K562 treated with DMSO at 1 percent for 24 hours (cell line): ENCODE measurements around the gene SCG3. TPM values are rescaled to one million over a fixed set of nuclear protein-coding genes. Genes with fewer than 3 reads are reported as not detected.

ENCODE experiments used
- total RNA-seq: library from RNA; unstranded; fragments of 300-600 nt; gene quantifications from 2 replicates; pipeline ENCODE4 v1.2.3, GENCODE V29; 2022; ENCODE audit warnings: low read depth; ENCODE audit not compliant: insufficient read depth

SCG3 gene
- 7.6 and 10.4 TPM in 2 replicates for total RNA-seq

GRCh38 chr15:51681303-51681963 is at the start of gene SCG3:
Gene SCG3, plus strand, starts transcription at chr15:51681503. Its CDS starts 253 bp downstream, at chr15:51681756.

GRCh38 chr15:51737522-51738305 is 56.4 kb downstream of the SCG3 start, which contains the start of gene LYSMD2:
Gene LYSMD2, minus strand, starts transcription at chr15:51737655. Its CDS starts 33 bp downstream, at chr15:51737622.

GRCh38 chr15:51750792-51751696 is 69.7 kb downstream of the SCG3 start, which contains the start of gene TMOD2:
Gene TMOD2, plus strand, starts transcription at chr15:51751597. Its CDS starts 14,845 bp downstream, at chr15:51766442.

Other genes starting within 250 kb of the SCG3 start
- gene DMXL2, start 58.7 kb upstream of the SCG3 start, total RNA-seq = 36.2 and 38.1 TPM in 2 replicates
- gene LYSMD2, start 56.2 kb downstream of the SCG3 start, total RNA-seq = 9.3 TPM in 2 replicates
- gene TMOD2, start 70.1 kb downstream of the SCG3 start, total RNA-seq = 3.6 and 3.8 TPM in 2 replicates
- gene TMOD3, start 148.2 kb downstream of the SCG3 start, total RNA-seq = 15.6 and 16.9 TPM in 2 replicates